CD14-positive monocyte (primary cell): ENCODE results near the gene ATP6V0E2. TPM values are rescaled to one million over a fixed set of nuclear protein-coding genes. Genes with fewer than 3 reads are reported as not detected.

Source experiments
- DNase-seq, 3 donors: peaks; one replicate each; pipeline ENCODE4 v3.0.0-alpha.2; 2011 to 2022
- H2AFZ ChIP-seq: 2 replicates; pipeline ENCODE4 v1.6.0; 2012; ENCODE audit warnings: mild to moderate bottlenecking, low read depth, low read length, inconsistent platforms; ENCODE audit not compliant: insufficient read depth, poor library complexity, severe bottlenecking
- H3K27ac ChIP-seq, 2 donors: 1 replicate in 1 of 2; 2 replicates in 1 of 2; pipeline ENCODE4 v1.5.1; 2012 to 2013; ENCODE audit warnings: low read length in 2 of 2, control low read depth in 1 of 2, inconsistent platforms in 1 of 2, low read depth in 1 of 2, mild to moderate bottlenecking in 1 of 2
- H3K27me3 ChIP-seq, 2 donors: one replicate each; pipeline versions ENCODE4 v1.6.0 to v1.6.1; 2011 to 2013; ENCODE audit warnings: low read length in 2 of 2; ENCODE audit not compliant: control insufficient read depth in 2 of 2, insufficient read depth in 2 of 2
- H3K36me3 ChIP-seq, 2 donors: replicated peaks in 1 of 2; 1 replicate in 1 of 2; 2 replicates in 1 of 2; pipeline versions ENCODE4 v1.5.1 to v1.6.1; 2012 to 2013; ENCODE audit warnings: low read length in 2 of 2, control low read depth in 1 of 2, inconsistent platforms in 1 of 2, mild to moderate bottlenecking in 1 of 2; ENCODE audit not compliant: insufficient read depth in 2 of 2, control insufficient read depth in 1 of 2
- H3K4me1 ChIP-seq, 2 donors: 1 replicate in 1 of 2; 2 replicates in 1 of 2; pipeline versions ENCODE4 v1.5.1 to v1.6.1; 2012 to 2013; ENCODE audit warnings: low read length in 2 of 2, control low read depth in 1 of 2, inconsistent platforms in 1 of 2, mild to moderate bottlenecking in 1 of 2, moderate library complexity in 1 of 2; ENCODE audit not compliant: insufficient read depth in 2 of 2, control insufficient read depth in 1 of 2
- H3K4me2 ChIP-seq: replicated peaks from 2 replicates; pipeline ENCODE3; 2012; ENCODE audit warnings: low read length, moderate library complexity, mild to moderate bottlenecking; ENCODE audit not compliant: poor library complexity, severe bottlenecking; ENCODE audit errors: extremely low read depth
- H3K4me3 ChIP-seq, 3 experiments: fragments of 200-600 bp in 1 of 3; sonication (generic) in 1 of 3; replicated peaks in 1 of 3; 1 replicate in 2 of 3; 2 replicates in 1 of 3; pipeline ENCODE4 v1.5.1; 2011 to 2013; ENCODE audit warnings: low read length in 3 of 3, mild to moderate bottlenecking in 3 of 3, control low read depth in 2 of 3, low read depth in 2 of 3, inconsistent platforms in 1 of 3, moderate library complexity in 1 of 3
- H3K79me2 ChIP-seq: 2 replicates; pipeline ENCODE4 v1.6.0; 2012; ENCODE audit warnings: mild to moderate bottlenecking, control low read depth, inconsistent platforms, low read length, moderate library complexity; ENCODE audit not compliant: insufficient read depth
- H3K9ac ChIP-seq: 2 replicates; pipeline ENCODE4 v1.6.0; 2017; ENCODE audit warnings: low read length, mild to moderate bottlenecking; ENCODE audit not compliant: insufficient read depth, poor library complexity, severe bottlenecking
- H3K9me3 ChIP-seq, 2 donors: replicated peaks in 1 of 2; 1 replicate in 1 of 2; 2 replicates in 1 of 2; pipeline versions ENCODE4 v1.5.1 to v1.6.1; 2012 to 2013; ENCODE audit warnings: low read length in 2 of 2, control low read depth in 1 of 2; ENCODE audit not compliant: control insufficient read depth in 1 of 2, insufficient read depth in 1 of 2
- H4K20me1 ChIP-seq: 2 replicates; pipeline ENCODE4 v1.6.0; 2012; ENCODE audit warnings: mild to moderate bottlenecking, low read length, control low read depth, moderate library complexity; ENCODE audit not compliant: insufficient read depth
- H3K27ac Mint-ChIP-seq, 7 donors: one replicate each; pipeline ENCODE4 v1.8.0; 2020; ENCODE audit warnings: mild to moderate bottlenecking in 7 of 7, mixed read lengths in 7 of 7, moderate library complexity in 6 of 7, inconsistent platforms in 2 of 7
- H3K27me3 Mint-ChIP-seq, 3 donors: one replicate each; pipeline ENCODE4 v1.8.0; 2021 to 2022; ENCODE audit warnings: low read depth in 3 of 3, mild to moderate bottlenecking in 3 of 3, mixed read lengths in 3 of 3, moderate library complexity in 3 of 3, inconsistent platforms in 1 of 3
- H3K36me3 Mint-ChIP-seq, 2 donors: one replicate each; pipeline ENCODE4 v1.8.0; 2020; ENCODE audit warnings: mixed read lengths in 2 of 2, inconsistent platforms in 1 of 2, mild to moderate bottlenecking in 1 of 2
- H3K4me1 Mint-ChIP-seq: one replicate; pipeline ENCODE4 v1.8.0; 2020; ENCODE audit warnings: mild to moderate bottlenecking, mixed read lengths
- H3K4me3 Mint-ChIP-seq, 2 donors: one replicate each; pipeline ENCODE4 v1.8.0; 2020; ENCODE audit warnings: mild to moderate bottlenecking in 2 of 2, mixed read lengths in 2 of 2, moderate library complexity in 1 of 2
- H3K9me3 Mint-ChIP-seq, 7 donors: one replicate each; pipeline ENCODE4 v1.8.0; 2020 to 2022; ENCODE audit warnings: mixed read lengths in 7 of 7, mild to moderate bottlenecking in 6 of 7, moderate library complexity in 6 of 7, inconsistent platforms in 2 of 7
- WGBS: methylation state at CpG from one replicate; pipeline ENCODE4 v1.1.5; 2013; ENCODE audit warnings: missing lambda C conversion rate; ENCODE audit not compliant: insufficient coverage; 5-methylcytosine and 5-hydroxymethylcytosine counted together
- intact Hi-C, 2 donors: fragments of 100-400 bp; cut with micrococcal nuclease; formaldehyde crosslinking; loops; one replicate each; pipeline versions ENCODE4 v1.15.0 to v1.15.1; 2023
- polyA plus RNA-seq, 3 donors: library from polyadenylated mRNA; depleted of rRNA in 1 of 3; unstranded in 2 of 3; stranded (reverse) in 1 of 3; fragments of 300-500 nt in 2 of 3; fragments of >200 nt in 1 of 3; fragmentation: Illumina TruSeq in 2 of 3; gene quantifications; 1 replicate in 2 of 3; 2 replicates in 1 of 3; pipeline ENCODE4 v1.2.3, GENCODE V29; 2012 to 2021
- TF ChIP-seq, protein P1 (sequence below): fragments of 200-600 bp; IDR thresholded peaks from one replicate; pipeline ENCODE4 v1.8.0; 2022; ENCODE audit warnings: antibody characterized with exemption, mild to moderate bottlenecking

ATP6V0E2 gene
- polyA plus RNA-seq, 3 donors, result 4.4 to 13.3 (median 8.2) TPM

- intact Hi-C loops, result no loop called here
- no peak overlapping the region for H3K4me3 Mint-ChIP-seq
- WGBS, result 94% methylated on average over 12 of the region's 13 CpGs
- no peak overlapping the region for H3K27ac Mint-ChIP-seq
- no peaks in the 10 kb centered on the region for H3K36me3 Mint-ChIP-seq
- Histone ChIP-seq H3K4me2 (no peak overlapping the region), H3K27ac (no peak overlapping the region), H4K20me1 (no peaks in the 10 kb centered on the region), H3K79me2 (no peaks in the 10 kb centered on the region), H3K4me1 (peaks cover 7 to 8% of the 10 kb centered on the region in 2 donors), H3K9me3 (no peaks in the 10 kb centered on the region), H2AFZ (no peak overlapping the region), H3K27me3 (no peaks in the 10 kb centered on the region), H3K9ac (no peak overlapping the region), H3K36me3 (no peaks in the 10 kb centered on the region), H3K4me3 (no peak overlapping the region)
- peak in 1 of 3 donors; percentile 1 for DNase-seq
- TF ChIP-seq, protein P1, sequence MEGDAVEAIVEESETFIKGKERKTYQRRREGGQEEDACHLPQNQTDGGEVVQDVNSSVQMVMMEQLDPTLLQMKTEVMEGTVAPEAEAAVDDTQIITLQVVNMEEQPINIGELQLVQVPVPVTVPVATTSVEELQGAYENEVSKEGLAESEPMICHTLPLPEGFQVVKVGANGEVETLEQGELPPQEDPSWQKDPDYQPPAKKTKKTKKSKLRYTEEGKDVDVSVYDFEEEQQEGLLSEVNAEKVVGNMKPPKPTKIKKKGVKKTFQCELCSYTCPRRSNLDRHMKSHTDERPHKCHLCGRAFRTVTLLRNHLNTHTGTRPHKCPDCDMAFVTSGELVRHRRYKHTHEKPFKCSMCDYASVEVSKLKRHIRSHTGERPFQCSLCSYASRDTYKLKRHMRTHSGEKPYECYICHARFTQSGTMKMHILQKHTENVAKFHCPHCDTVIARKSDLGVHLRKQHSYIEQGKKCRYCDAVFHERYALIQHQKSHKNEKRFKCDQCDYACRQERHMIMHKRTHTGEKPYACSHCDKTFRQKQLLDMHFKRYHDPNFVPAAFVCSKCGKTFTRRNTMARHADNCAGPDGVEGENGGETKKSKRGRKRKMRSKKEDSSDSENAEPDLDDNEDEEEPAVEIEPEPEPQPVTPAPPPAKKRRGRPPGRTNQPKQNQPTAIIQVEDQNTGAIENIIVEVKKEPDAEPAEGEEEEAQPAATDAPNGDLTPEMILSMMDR, result no peak
- peaks cover 1 to 2% (median 2%) of the 10 kb centered on the region in 3 donors for H3K27me3 Mint-ChIP-seq
- H3K4me1 Mint-ChIP-seq, result peaks cover 11% of the 10 kb centered on the region
- H3K9me3 Mint-ChIP-seq, result peaks cover 0 to 3% (median 0%) of the 10 kb centered on the region in 7 donors
Measured at GRCh38 chr7:149885191-149886017, 11.6 kb downstream of the ATP6V0E2 start.

- H3K4me1 ChIP-seq, result peaks cover 7 to 8% of the 10 kb centered on the region in 2 donors
- peaks cover 0 to 3% (median 0%) of the 10 kb centered on the region in 7 donors for H3K9me3 Mint-ChIP-seq
- H3K9ac ChIP-seq, result no peak overlapping the region
- H3K27me3 ChIP-seq, result no peaks in the 10 kb centered on the region
- H2AFZ ChIP-seq, result no peak overlapping the region
- peaks cover 11% of the 10 kb centered on the region for H3K4me1 Mint-ChIP-seq
- H3K9me3 ChIP-seq, result no peaks in the 10 kb centered on the region
- no peak overlapping the region for H3K4me2 ChIP-seq
- H3K79me2 ChIP-seq, result no peaks in the 10 kb centered on the region
- TF ChIP-seq, protein P1, result no peak
- intact Hi-C loops, result no loop called here
- H3K4me3 ChIP-seq, result no peak overlapping the region
- H3K36me3 Mint-ChIP-seq, result no peaks in the 10 kb centered on the region
- H3K4me3 Mint-ChIP-seq, result no peak overlapping the region
- no peak overlapping the region for H3K27ac Mint-ChIP-seq
- H4K20me1 ChIP-seq, result no peaks in the 10 kb centered on the region
- peaks cover 1 to 2% (median 2%) of the 10 kb centered on the region in 3 donors for H3K27me3 Mint-ChIP-seq
- no peaks in the 10 kb centered on the region for H3K36me3 ChIP-seq
- WGBS, result no CpG with 5 or more reads among the region's 4 CpGs
- no peak overlapping the region for H3K27ac ChIP-seq
- DNase-seq, result peak in 2 of 3 donors; percentile 26 to 33
Measured at GRCh38 chr7:149886018-149886415, 12.2 kb downstream of the ATP6V0E2 start.
